HepG2 (cell line): Measurements from ENCODE around the gene PRTN3. TPM values are rescaled to one million over a fixed set of nuclear protein-coding genes. Genes with fewer than 3 reads are reported as not detected.
A peak's percentile ranks its signal among the peaks of the same experiment; 100 is the strongest.

Experiments
- ATAC-seq: fragments of 200-7000 bp; cut with Tn5 transposase; 3 replicates; pipeline ENCODE4 v1.9.1; 2020; ENCODE audit warnings: mild to moderate bottlenecking, moderate library complexity
- BruUV-seq: library from RNA; stranded (reverse); fragments of 400-500 nt; replicated peaks from 2 replicates; lab custom pipeline; 2021; lab: Mats Ljungman, UMichigan
- CTCF ChIA-PET: fragments of 300-600 bp; formaldehyde crosslinking; extraction: SDS; loops from one replicate; lab custom pipeline; 2021; ENCODE audit warnings: low total read pairs, inconsistent platforms, low intra/inter-chr PET ratio; lab: Yijun Ruan, JAX
- POLR2A ChIA-PET: fragments of 350-600 bp; sonication (Branson Sonifier 250); formaldehyde crosslinking; loops from one replicate; lab custom pipeline; 2020; ENCODE audit warnings: antibody characterized with exemption, inconsistent platforms; lab: Yijun Ruan, JAX
- DNase-seq: peaks from one replicate; pipeline ENCODE4 v3.0.0-alpha.2; 2015; ENCODE audit warnings: low spot score
- FAIRE-seq: peaks from 3 replicates; lab custom pipeline; 2011; peaks lifted over from hg19 to GRCh38; lab: Jason Lieb, UNC
- H2AFZ ChIP-seq: one replicate; pipeline ENCODE4 v1.6.1; 2011; ENCODE audit warnings: low read length, inconsistent platforms
- H3K27ac ChIP-seq: fragments of 300-600 bp; 3 replicates; pipeline ENCODE4 v1.8.0; 2011; ENCODE audit warnings: mixed run types, mild to moderate bottlenecking, mixed read lengths, low read length, inconsistent platforms; ENCODE audit not compliant: insufficient read depth; ENCODE audit errors: extremely low read length
- H3K27me3 ChIP-seq, 2 experiments: fragments of 200-600 bp in 1 of 2; 2 replicates in 1 of 2; 3 replicates in 1 of 2; pipeline versions ENCODE4 v1.6.0 to v1.8.0; 2011; ENCODE audit warnings: low read length in 2 of 2, mild to moderate bottlenecking in 2 of 2, moderate library complexity in 2 of 2, inconsistent platforms in 1 of 2; ENCODE audit not compliant: insufficient read depth in 2 of 2, control insufficient read depth in 1 of 2
- H3K36me3 ChIP-seq, 2 experiments: fragments of 200-600 bp in 1 of 2; replicated peaks in 1 of 2; 2 replicates in 1 of 2; 3 replicates in 1 of 2; pipeline versions ENCODE4 v1.5.1 to v1.8.0; 2011; ENCODE audit warnings: low read length in 2 of 2, inconsistent platforms in 1 of 2; ENCODE audit not compliant: insufficient read depth in 2 of 2, control insufficient read depth in 1 of 2
- H3K4me1 ChIP-seq: 2 replicates; pipeline ENCODE4 v1.5.1; 2012; ENCODE audit warnings: low read length, inconsistent platforms; ENCODE audit not compliant: insufficient read depth
- H3K4me2 ChIP-seq: 2 replicates; pipeline ENCODE4 v1.6.0; 2011; ENCODE audit warnings: low read depth, low read length, inconsistent platforms
- H3K4me3 ChIP-seq, 3 experiments: fragments of 200-600 bp in 1 of 3; sonication (generic), shearing (Covaris generic) in 1 of 3; replicated peaks in 1 of 3; 2 replicates each; pipeline ENCODE4 v1.5.1; 2011 to 2016; ENCODE audit warnings: low read length in 3 of 3, inconsistent platforms in 2 of 3, low read depth in 2 of 3, mild to moderate bottlenecking in 2 of 3, control low read depth in 1 of 3, mixed read lengths in 1 of 3; ENCODE audit not compliant: insufficient read depth in 1 of 3
- H3K79me2 ChIP-seq: one replicate; pipeline ENCODE4 v1.6.1; 2011; ENCODE audit warnings: low read length, inconsistent platforms; ENCODE audit not compliant: insufficient read depth
- H3K9ac ChIP-seq: 2 replicates; pipeline ENCODE4 v1.6.0; 2011; ENCODE audit warnings: mild to moderate bottlenecking, low read depth, low read length, inconsistent platforms; ENCODE audit not compliant: insufficient read depth
- H3K9me3 ChIP-seq: 2 replicates; pipeline ENCODE4 v1.5.1; 2012; ENCODE audit warnings: mild to moderate bottlenecking, low read length
- H4K20me1 ChIP-seq: 2 replicates; pipeline ENCODE4 v1.6.0; 2011; ENCODE audit warnings: inconsistent platforms, mild to moderate bottlenecking, low read length, moderate library complexity; ENCODE audit not compliant: insufficient read depth
- AGO2 ChIP-seq: fragments of 200-400 bp; formaldehyde crosslinking; optimal IDR thresholded peaks from 2 replicates; pipeline ENCODE3; 2017; ENCODE audit warnings: mild to moderate bottlenecking, low read depth, low read length, moderate library complexity
- HMG20B ChIP-seq: conservative IDR thresholded peaks from 2 replicates; pipeline ENCODE4 v1.6.1; 2016; ENCODE audit warnings: missing genetic modification reagents, missing compliant biosample characterization
- JUNB ChIP-seq: sonication (generic); formaldehyde crosslinking; IDR thresholded peaks from 2 replicates; pipeline ENCODE4 v1.8.0; 2022; ENCODE audit warnings: missing genetic modification reagents, mild to moderate bottlenecking, borderline replicate concordance
- POLR2A ChIP-seq, 2 experiments: IDR thresholded peaks; 2 replicates each; pipeline ENCODE4 v1.6.1; 2011; ENCODE audit warnings: low read depth in 2 of 2, low read length in 2 of 2, mild to moderate bottlenecking in 1 of 2, moderate library complexity in 1 of 2; ENCODE audit not compliant: insufficient read depth in 1 of 2
- POLR2AphosphoS2 ChIP-seq: IDR thresholded peaks from 2 replicates; pipeline ENCODE4 v1.6.1; 2011; ENCODE audit warnings: low read depth, low read length, improper control_type of control experiment
- POLR2G ChIP-seq: fragments of 200-400 bp; formaldehyde crosslinking; IDR thresholded peaks from 2 replicates; pipeline ENCODE4 v1.6.1; 2018; ENCODE audit warnings: mild to moderate bottlenecking, low read depth, low read length, moderate library complexity
- RBFOX2 ChIP-seq: fragments of 200-400 bp; formaldehyde crosslinking; IDR thresholded peaks from 2 replicates; pipeline ENCODE4 v1.6.1; 2017; ENCODE audit warnings: low read depth, mild to moderate bottlenecking, low read length
- RBM22 ChIP-seq: fragments of 200-400 bp; formaldehyde crosslinking; optimal IDR thresholded peaks from 2 replicates; pipeline ENCODE3; 2017; ENCODE audit warnings: mild to moderate bottlenecking, low read length, moderate library complexity
- SALL2 ChIP-seq: sonication (generic); formaldehyde crosslinking; IDR thresholded peaks from 2 replicates; pipeline ENCODE4 v1.8.1; 2023; ENCODE audit warnings: mild to moderate bottlenecking, missing genetic modification reagents, inconsistent platforms
- ZFAT ChIP-seq: sonication (generic); formaldehyde crosslinking; conservative IDR thresholded peaks from 2 replicates; pipeline ENCODE4 v1.8.1; 2023; ENCODE audit warnings: missing genetic modification reagents, inconsistent platforms
- ZNF563 ChIP-seq: sonication (generic); formaldehyde crosslinking; IDR thresholded peaks from 2 replicates; pipeline ENCODE4 v1.8.0; 2022; ENCODE audit warnings: mild to moderate bottlenecking, moderate library complexity, missing genetic modification reagents
- ZNF703 ChIP-seq: sonication (generic); formaldehyde crosslinking; IDR thresholded peaks from 2 replicates; pipeline ENCODE4 v1.5.1; 2020; ENCODE audit warnings: missing genetic modification reagents, mild to moderate bottlenecking, moderate library complexity, borderline replicate concordance
- WGBS: methylation state at CpG from one replicate; pipeline ENCODE4 v1.1.6; 2017; ENCODE audit warnings: low lambda C conversion rate; 5-methylcytosine and 5-hydroxymethylcytosine counted together
- in situ Hi-C: cut with HindIII; loops from 2 replicates; pipeline ENCODE4 v1.10.0; 2017; ENCODE audit warnings: low pct_unique_long_range_greater_than_20kb; ENCODE audit not compliant: extremely low pct_ligation_motif_present
- intact Hi-C: fragments of 100-400 bp; cut with micrococcal nuclease; formaldehyde crosslinking; loops from one replicate; pipeline ENCODE4 v1.10.0; 2022; ENCODE audit not compliant: unreplicated experiment
- polyA plus RNA-seq, 8 experiments: library from polyadenylated mRNA; depleted of rRNA in 3 of 8; stranded (reverse) in 7 of 8; unstranded in 1 of 8; fragments of >200 nt; fragmentation: Illumina TruSeq in 4 of 8; extraction: Trizol in 4 of 8; gene quantifications; 2 replicates each; pipeline versions ENCODE4 v1.2.1 to v1.2.3, GENCODE V29; 2011 to 2016; ENCODE audit warnings: low read depth in 4 of 8, missing spikeins in 1 of 8, mixed read lengths in 1 of 8; ENCODE audit not compliant: insufficient read depth in 1 of 8
- total RNA-seq, 5 experiments: library from RNA; depleted of rRNA; stranded (reverse); fragments of >200 nt; fragmentation: Illumina TruSeq; extraction: Trizol; gene quantifications; 2 replicates each; pipeline ENCODE4 v1.2.3, GENCODE V29; 2016; ENCODE audit warnings: low read depth in 1 of 5
- TF ChIP-seq, protein P1 (sequence below): sonication (generic); formaldehyde crosslinking; IDR thresholded peaks from 2 replicates; pipeline ENCODE4 v1.4.0; 2020; ENCODE audit warnings: missing genetic modification reagents

The PRTN3 gene
- total and polyA plus RNA-seq, 2 of the 13 experiments (the other 11 are each of a cell fraction or from before 2014, with no cell fraction given) = not detected

DNA sequence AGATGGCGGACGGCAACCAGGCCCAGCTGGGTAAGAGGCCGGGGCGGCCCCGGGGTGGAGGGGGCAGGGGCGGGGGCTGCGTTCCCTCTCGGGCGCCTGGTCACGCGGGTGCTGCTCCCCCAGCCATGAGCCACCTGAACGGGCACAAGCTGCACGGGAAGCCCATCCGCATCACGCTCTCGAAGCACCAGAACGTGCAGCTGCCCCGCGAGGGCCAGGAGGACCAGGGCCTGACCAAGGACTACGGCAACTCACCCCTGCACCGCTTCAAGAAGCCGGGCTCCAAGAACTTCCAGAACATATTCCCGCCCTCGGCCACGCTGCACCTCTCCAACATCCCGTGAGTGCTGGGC is 32.4 kb upstream of the PRTN3 start:
- DNase-seq (no peak), FAIRE-seq (no peak), ATAC-seq (no peak)
- Histone ChIP-seq H3K4me1 (no peaks in the 10 kb centered on the region), H3K4me3 (no peak overlapping the region), H2AFZ (no peak overlapping the region), H3K27me3 (no peaks in the 10 kb centered on the region), H3K36me3 (peaks cover 47 to 84% of the 10 kb centered on the region in 2 experiments; a peak in 4 of 5 replicates), H3K4me2 (no peak overlapping the region), H3K9ac (no peak overlapping the region), H4K20me1 (peaks cover 72% of the 10 kb centered on the region), H3K79me2 (peaks cover 40% of the 10 kb centered on the region), H3K9me3 (no peaks in the 10 kb centered on the region), H3K27ac (no peak overlapping the region)
- in situ Hi-C loops = no loop called here
- WGBS = 97% methylated on average over 10 of the region's 26 CpGs
- ChIA-PET POLR2A (no interaction called here), CTCF (no interaction called here)
- TF ChIP-seq ZNF563 (CRISPR knock-in tag) (no peak), HMG20B (CRISPR knock-in tag) (no peak), AGO2 (peak; percentile 54), POLR2A (IDR thresholded peaks at IDR 0.05; ENCODE audit: insufficient read depth in 1 of 2, low read depth in 2 of 2, low read length in 2 of 2) (0 out of 4 replicates have a peak, but pooled peaks of 1 of the 2 experiments have one; percentile 5), RBFOX2 (peak; percentile 67; the same call in 1 of the 2 replicates), JUNB (CRISPR knock-in tag) (no peak)
- no TSS peak for BruUV-seq
- intact Hi-C loops = no loop called here

DNA sequence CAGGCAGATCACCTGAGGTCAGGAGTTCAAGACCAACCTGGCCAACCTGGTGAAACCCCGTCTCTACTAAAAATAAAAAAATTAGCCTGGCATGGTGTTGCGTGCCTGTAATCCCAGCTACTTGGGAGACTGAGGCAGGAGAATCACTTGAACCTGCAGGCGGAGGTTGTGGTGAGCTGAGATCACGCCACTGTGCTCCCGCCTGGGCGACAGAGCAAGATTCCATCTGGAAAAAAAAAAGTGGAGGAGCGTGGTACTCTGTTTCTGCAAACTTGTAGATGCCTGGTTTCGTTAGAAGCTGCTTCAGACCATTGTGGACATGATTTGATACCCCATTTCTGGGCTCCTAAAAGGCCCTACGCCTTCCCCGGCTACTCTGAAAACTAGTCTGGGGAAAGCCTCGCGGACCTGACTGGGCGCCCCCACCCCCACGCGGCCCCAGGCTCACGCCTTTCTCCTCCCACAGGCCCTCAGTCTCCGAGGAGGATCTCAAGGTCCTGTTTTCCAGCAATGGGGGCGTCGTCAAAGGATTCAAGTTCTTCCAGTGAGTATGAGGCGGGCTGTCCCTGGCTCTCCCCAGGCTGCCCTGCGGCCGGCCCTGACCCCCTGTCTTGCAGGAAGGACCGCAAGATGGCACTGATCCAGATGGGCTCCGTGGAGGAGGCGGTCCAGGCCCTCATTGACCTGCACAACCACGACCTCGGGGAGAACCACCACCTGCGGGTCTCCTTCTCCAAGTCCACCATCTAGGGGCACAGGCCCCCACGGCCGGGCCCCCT is 30.5 kb upstream of the PRTN3 start:
- Histone ChIP-seq H3K9ac (no peak overlapping the region), H3K9me3 (no peaks in the 10 kb centered on the region), H3K27ac (no peak overlapping the region), H3K36me3 (peaks cover 34 to 65% of the 10 kb centered on the region in 2 experiments; a peak in 4 of 5 replicates), H3K4me1 (no peaks in the 10 kb centered on the region), H3K4me2 (no peak overlapping the region), H3K79me2 (peaks cover 23% of the 10 kb centered on the region), H4K20me1 (peaks cover 54% of the 10 kb centered on the region), H3K27me3 (no peaks in the 10 kb centered on the region), H2AFZ (no peak overlapping the region), H3K4me3 (no peak overlapping the region)
- ATAC-seq (no peak), DNase-seq (no peak), FAIRE-seq (no peak)
- BruUV-seq = no TSS peak
- WGBS = 98% methylated on average over 28 of the region's 30 CpGs
- peak; percentile 75 for TF ChIP-seq AGO2
- 0 out of 2 replicates have a peak, but pooled peaks have one; percentile 37 for TF ChIP-seq POLR2AphosphoS2
- TF ChIP-seq SALL2 = no peak
- TF ChIP-seq POLR2G = peak; percentile 56; the same call in 1 of the 2 replicates
- TF ChIP-seq, protein P1, sequence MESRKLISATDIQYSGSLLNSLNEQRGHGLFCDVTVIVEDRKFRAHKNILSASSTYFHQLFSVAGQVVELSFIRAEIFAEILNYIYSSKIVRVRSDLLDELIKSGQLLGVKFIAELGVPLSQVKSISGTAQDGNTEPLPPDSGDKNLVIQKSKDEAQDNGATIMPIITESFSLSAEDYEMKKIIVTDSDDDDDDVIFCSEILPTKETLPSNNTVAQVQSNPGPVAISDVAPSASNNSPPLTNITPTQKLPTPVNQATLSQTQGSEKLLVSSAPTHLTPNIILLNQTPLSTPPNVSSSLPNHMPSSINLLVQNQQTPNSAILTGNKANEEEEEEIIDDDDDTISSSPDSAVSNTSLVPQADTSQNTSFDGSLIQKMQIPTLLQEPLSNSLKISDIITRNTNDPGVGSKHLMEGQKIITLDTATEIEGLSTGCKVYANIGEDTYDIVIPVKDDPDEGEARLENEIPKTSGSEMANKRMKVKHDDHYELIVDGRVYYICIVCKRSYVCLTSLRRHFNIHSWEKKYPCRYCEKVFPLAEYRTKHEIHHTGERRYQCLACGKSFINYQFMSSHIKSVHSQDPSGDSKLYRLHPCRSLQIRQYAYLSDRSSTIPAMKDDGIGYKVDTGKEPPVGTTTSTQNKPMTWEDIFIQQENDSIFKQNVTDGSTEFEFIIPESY = peak; percentile 62; the same call in 1 of the 2 replicates
- no peak for TF ChIP-seq ZFAT (CRISPR knock-in tag)
- TF ChIP-seq RBM22 = peak; percentile 83
- TF ChIP-seq ZNF703 (CRISPR knock-in tag) = no peak
- CTCF ChIA-PET = no interaction called here
- intact Hi-C loops = no loop called here
- in situ Hi-C loops = no loop called here
- POLR2A ChIA-PET = no interaction called here
